Measurements from ENCODE around the gene MRTFB. TPM values are rescaled to one million over a fixed set of nuclear protein-coding genes. Genes with fewer than 3 reads are reported as not detected.

The MRTFB gene
- total RNA-seq, 1 experiment from 2014 or later = 90.5 TPM

DNA sequence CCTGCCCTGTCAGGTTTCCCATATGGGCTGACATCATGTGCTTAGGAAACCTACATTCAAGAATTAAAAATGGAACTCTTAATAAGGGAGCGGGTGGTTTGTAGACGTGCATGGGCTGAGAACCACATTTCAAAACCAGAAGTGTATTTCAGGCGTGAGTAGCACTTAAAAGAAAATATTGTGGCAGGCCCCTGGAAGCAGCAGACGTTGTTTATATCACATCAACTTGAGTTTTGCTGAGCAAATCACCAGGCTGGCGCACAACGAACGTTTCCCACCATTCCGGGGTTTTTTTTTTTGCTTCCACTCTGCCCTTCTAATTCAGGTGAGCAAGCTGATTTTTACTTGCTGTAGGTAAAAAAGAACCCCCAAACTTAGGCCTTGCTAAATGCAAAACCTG lies 220.2 kb downstream of the MRTFB start:
- no peak for TF ChIP-seq CTCF (IDR thresholded peaks at IDR 0.05)
- no peak for TF ChIP-seq POLR2AphosphoS5 (IDR thresholded peaks at IDR 0.05; ENCODE audit: low read depth, low read length)
- no peak for TF ChIP-seq SIN3A (IDR thresholded peaks at IDR 0.05; ENCODE audit: borderline replicate concordance, insufficient read depth, low read depth, low read length)
- TF ChIP-seq, protein P1, sequence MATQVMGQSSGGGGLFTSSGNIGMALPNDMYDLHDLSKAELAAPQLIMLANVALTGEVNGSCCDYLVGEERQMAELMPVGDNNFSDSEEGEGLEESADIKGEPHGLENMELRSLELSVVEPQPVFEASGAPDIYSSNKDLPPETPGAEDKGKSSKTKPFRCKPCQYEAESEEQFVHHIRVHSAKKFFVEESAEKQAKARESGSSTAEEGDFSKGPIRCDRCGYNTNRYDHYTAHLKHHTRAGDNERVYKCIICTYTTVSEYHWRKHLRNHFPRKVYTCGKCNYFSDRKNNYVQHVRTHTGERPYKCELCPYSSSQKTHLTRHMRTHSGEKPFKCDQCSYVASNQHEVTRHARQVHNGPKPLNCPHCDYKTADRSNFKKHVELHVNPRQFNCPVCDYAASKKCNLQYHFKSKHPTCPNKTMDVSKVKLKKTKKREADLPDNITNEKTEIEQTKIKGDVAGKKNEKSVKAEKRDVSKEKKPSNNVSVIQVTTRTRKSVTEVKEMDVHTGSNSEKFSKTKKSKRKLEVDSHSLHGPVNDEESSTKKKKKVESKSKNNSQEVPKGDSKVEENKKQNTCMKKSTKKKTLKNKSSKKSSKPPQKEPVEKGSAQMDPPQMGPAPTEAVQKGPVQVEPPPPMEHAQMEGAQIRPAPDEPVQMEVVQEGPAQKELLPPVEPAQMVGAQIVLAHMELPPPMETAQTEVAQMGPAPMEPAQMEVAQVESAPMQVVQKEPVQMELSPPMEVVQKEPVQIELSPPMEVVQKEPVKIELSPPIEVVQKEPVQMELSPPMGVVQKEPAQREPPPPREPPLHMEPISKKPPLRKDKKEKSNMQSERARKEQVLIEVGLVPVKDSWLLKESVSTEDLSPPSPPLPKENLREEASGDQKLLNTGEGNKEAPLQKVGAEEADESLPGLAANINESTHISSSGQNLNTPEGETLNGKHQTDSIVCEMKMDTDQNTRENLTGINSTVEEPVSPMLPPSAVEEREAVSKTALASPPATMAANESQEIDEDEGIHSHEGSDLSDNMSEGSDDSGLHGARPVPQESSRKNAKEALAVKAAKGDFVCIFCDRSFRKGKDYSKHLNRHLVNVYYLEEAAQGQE (IDR thresholded peaks at IDR 0.05; ENCODE audit: insufficient read depth in 1 of 2, low read depth in 2 of 2, low read length in 1 of 2) = no peak
- no peak for TF ChIP-seq TCF7L2 (IDR thresholded peaks at IDR 0.05; ENCODE audit: low read depth, low read length)
- Histone ChIP-seq H3K4me3 (ENCODE audit: low read depth in 2 of 2, low read length in 2 of 2) (no peak overlapping the region), H3K4me1 (ENCODE audit: control insufficient read depth, insufficient read depth, low read length) (peaks cover 5% of the 10 kb centered on the region), H3K27ac (ENCODE audit: low read length) (no peak overlapping the region), H3K36me3 (ENCODE audit: control insufficient read depth, insufficient read depth, low read length) (no peaks in the 10 kb centered on the region), H3K27me3 (ENCODE audit: control insufficient read depth, insufficient read depth, low read length) (no peaks in the 10 kb centered on the region), H3K9me3 (ENCODE audit: control insufficient read depth, insufficient read depth, low read depth, low read length) (peaks cover 3% of the 10 kb centered on the region; the same call in 1 of the 2 replicates)
- in situ Hi-C loops (cut with HindIII; ENCODE audit: low pct_unique_long_range_greater_than_20kb, low sequenced_read_pairs) (no loop called here), intact Hi-C loops (cut with micrococcal nuclease; ENCODE audit: unreplicated experiment) (no loop called here)
- ATAC-seq (no peak), DNase-seq (ENCODE audit: low read depth, low spot score) (no peak)
- ChIA-PET POLR2A (no interaction called here), CTCF (no interaction called here)
- no TSS peak for BruUV-seq (replicated peaks)

GRCh38 chr16:14292051-14292825 lies 221.1 kb downstream of the MRTFB start:
- H3K36me3 ChIP-seq (ENCODE audit: control insufficient read depth, insufficient read depth, low read length) = no peaks in the 10 kb centered on the region
- ChIA-PET CTCF (no interaction called here), POLR2A (no interaction called here)
- no peaks in the 10 kb centered on the region for H3K4me1 ChIP-seq (ENCODE audit: control insufficient read depth, insufficient read depth, low read length)
- ATAC-seq (no peak), DNase-seq (ENCODE audit: low read depth, low spot score) (no peak)
- TF ChIP-seq POLR2AphosphoS5 (IDR thresholded peaks at IDR 0.05; ENCODE audit: low read depth, low read length) (no peak), TCF7L2 (IDR thresholded peaks at IDR 0.05; ENCODE audit: low read depth, low read length) (no peak), CTCF (IDR thresholded peaks at IDR 0.05) (no peak), SIN3A (IDR thresholded peaks at IDR 0.05; ENCODE audit: borderline replicate concordance, insufficient read depth, low read depth, low read length) (no peak)
- TF ChIP-seq, protein P1 (IDR thresholded peaks at IDR 0.05; ENCODE audit: insufficient read depth in 1 of 2, low read depth in 2 of 2, low read length in 1 of 2) = no peak
- no peak overlapping the region for H3K4me3 ChIP-seq (ENCODE audit: low read depth in 2 of 2, low read length in 2 of 2)
- peaks cover 3% of the 10 kb centered on the region; the same call in 1 of the 2 replicates for H3K9me3 ChIP-seq (ENCODE audit: control insufficient read depth, insufficient read depth, low read depth, low read length)
- no TSS peak for BruUV-seq (replicated peaks)
- H3K27ac ChIP-seq (ENCODE audit: low read length) = no peak overlapping the region
- intact Hi-C loops (cut with micrococcal nuclease; ENCODE audit: unreplicated experiment) = no loop called here
- no peaks in the 10 kb centered on the region for H3K27me3 ChIP-seq (ENCODE audit: control insufficient read depth, insufficient read depth, low read length)
- in situ Hi-C loops (cut with HindIII; ENCODE audit: low pct_unique_long_range_greater_than_20kb, low sequenced_read_pairs) = no loop called here
